GM12878 (cell line): ENCODE measurements around the gene FNIP1.

ENCODE experiments used
- BMI1 ChIP-seq: fragments of 450-650 bp; IDR thresholded peaks from 2 replicates; pipeline ENCODE4 v1.6.1; 2016; ENCODE audit warnings: mild to moderate bottlenecking, moderate library complexity, borderline replicate concordance
- EP300 ChIP-seq, 2 experiments: fragments of 150-350 bp in 1 of 2; IDR thresholded peaks; 2 replicates each; pipeline ENCODE4 v1.6.1; 2011 to 2012; ENCODE audit warnings: low read depth in 2 of 2, low read length in 2 of 2, borderline replicate concordance in 1 of 2, improper control_type of control experiment in 1 of 2, inconsistent platforms in 1 of 2; ENCODE audit not compliant: control insufficient read depth in 1 of 2
- EZH2 ChIP-seq: IDR thresholded peaks from 2 replicates; pipeline ENCODE4 v1.6.1; 2012; ENCODE audit warnings: low read depth, mild to moderate bottlenecking, control low read depth, inconsistent platforms, low read length, borderline replicate concordance; ENCODE audit not compliant: control insufficient read depth
- GABPA ChIP-seq: IDR thresholded peaks from 2 replicates; pipeline ENCODE4 v1.6.1; 2014; ENCODE audit warnings: antibody characterized with exemption, low read depth, mild to moderate bottlenecking, inconsistent platforms
- POLR2A ChIP-seq: IDR thresholded peaks from 2 replicates; pipeline ENCODE4 v1.6.1; 2011; ENCODE audit warnings: low read depth, mild to moderate bottlenecking, low read length
- POLR2AphosphoS5 ChIP-seq: IDR thresholded peaks from 2 replicates; pipeline ENCODE4 v1.6.1; 2011; ENCODE audit warnings: mild to moderate bottlenecking, low read length, inconsistent platforms
- RB1 ChIP-seq: fragments of 450-650 bp; formaldehyde crosslinking; IDR thresholded peaks from 2 replicates; pipeline ENCODE4 v1.6.1; 2017; ENCODE audit warnings: mild to moderate bottlenecking, borderline replicate concordance
- SIN3A ChIP-seq: IDR thresholded peaks from 2 replicates; pipeline ENCODE4 v1.6.1; 2012; ENCODE audit warnings: low read depth, low read length, improper control_type of control experiment
- SREBF2 ChIP-seq: IDR thresholded peaks from 2 replicates; pipeline ENCODE4 v1.6.1; 2012; ENCODE audit warnings: mild to moderate bottlenecking, low read length
- USF2 ChIP-seq: IDR thresholded peaks from 2 replicates; pipeline ENCODE4 v1.6.1; 2011; ENCODE audit warnings: low read depth, low read length, improper control_type of control experiment, borderline replicate concordance
- ZNF24 ChIP-seq: fragments of 450-650 bp; IDR thresholded peaks from 2 replicates; pipeline ENCODE4 v1.6.1; 2017; ENCODE audit warnings: antibody characterized with exemption, mild to moderate bottlenecking
- TF ChIP-seq, protein P1 (sequence below), 3 experiments: IDR thresholded peaks in 2 of 3; conservative IDR thresholded peaks in 1 of 3; 2 replicates each; pipeline ENCODE4 v1.5.1; 2011; ENCODE audit warnings: low read depth in 3 of 3, low read length in 3 of 3, mild to moderate bottlenecking in 3 of 3, control low read depth in 2 of 3, moderate library complexity in 2 of 3, inconsistent platforms in 1 of 3, mixed read lengths in 1 of 3; ENCODE audit not compliant: control insufficient read depth in 2 of 3, insufficient read depth in 1 of 3; ENCODE audit errors: extremely low read depth in 1 of 3

- TF ChIP-seq SREBF2 = no peak
- TF ChIP-seq POLR2AphosphoS5 = no peak
- no peak for TF ChIP-seq EP300 (IDR thresholded peaks at IDR 0.05; ENCODE audit: borderline replicate concordance in 1 of 2, control insufficient read depth in 1 of 2, low read depth in 2 of 2, low read length in 2 of 2)
- TF ChIP-seq, protein P1, sequence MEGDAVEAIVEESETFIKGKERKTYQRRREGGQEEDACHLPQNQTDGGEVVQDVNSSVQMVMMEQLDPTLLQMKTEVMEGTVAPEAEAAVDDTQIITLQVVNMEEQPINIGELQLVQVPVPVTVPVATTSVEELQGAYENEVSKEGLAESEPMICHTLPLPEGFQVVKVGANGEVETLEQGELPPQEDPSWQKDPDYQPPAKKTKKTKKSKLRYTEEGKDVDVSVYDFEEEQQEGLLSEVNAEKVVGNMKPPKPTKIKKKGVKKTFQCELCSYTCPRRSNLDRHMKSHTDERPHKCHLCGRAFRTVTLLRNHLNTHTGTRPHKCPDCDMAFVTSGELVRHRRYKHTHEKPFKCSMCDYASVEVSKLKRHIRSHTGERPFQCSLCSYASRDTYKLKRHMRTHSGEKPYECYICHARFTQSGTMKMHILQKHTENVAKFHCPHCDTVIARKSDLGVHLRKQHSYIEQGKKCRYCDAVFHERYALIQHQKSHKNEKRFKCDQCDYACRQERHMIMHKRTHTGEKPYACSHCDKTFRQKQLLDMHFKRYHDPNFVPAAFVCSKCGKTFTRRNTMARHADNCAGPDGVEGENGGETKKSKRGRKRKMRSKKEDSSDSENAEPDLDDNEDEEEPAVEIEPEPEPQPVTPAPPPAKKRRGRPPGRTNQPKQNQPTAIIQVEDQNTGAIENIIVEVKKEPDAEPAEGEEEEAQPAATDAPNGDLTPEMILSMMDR (IDR thresholded peaks at IDR 0.05 in 2 of 3, conservative IDR thresholded peaks at IDR 0.05 in 1 of 3; ENCODE audit: control insufficient read depth in 2 of 3, extremely low read depth in 1 of 3, insufficient read depth in 1 of 3, low read depth in 3 of 3, low read length in 3 of 3) = no peak
- no peak for TF ChIP-seq BMI1
- TF ChIP-seq ZNF24 = no peak
- TF ChIP-seq POLR2A = no peak
- TF ChIP-seq RB1 = no peak
- no peak for TF ChIP-seq EZH2
- no peak for TF ChIP-seq SIN3A
- no peak for TF ChIP-seq GABPA
- TF ChIP-seq USF2 = no peak
Observed at GRCh38 chr5:131758520-131758900, 38.3 kb downstream of the FNIP1 start.
